HG03159 (cell line): ENCODE measurements around the gene RAP2B.
"Not testable (repeated sequence)": the region's sequence is repeated elsewhere in the genome, so short reads cannot be mapped to it uniquely, and the experiment has no call there.

Experiments
- ATAC-seq: cut with Tn5 transposase; IDR thresholded peaks from one replicate; pipeline ENCODE4 v1.9.1; 2021; ENCODE audit warnings: mild to moderate bottlenecking, moderate library complexity; ENCODE audit not compliant: unreplicated experiment

The RAP2B gene

DNA sequence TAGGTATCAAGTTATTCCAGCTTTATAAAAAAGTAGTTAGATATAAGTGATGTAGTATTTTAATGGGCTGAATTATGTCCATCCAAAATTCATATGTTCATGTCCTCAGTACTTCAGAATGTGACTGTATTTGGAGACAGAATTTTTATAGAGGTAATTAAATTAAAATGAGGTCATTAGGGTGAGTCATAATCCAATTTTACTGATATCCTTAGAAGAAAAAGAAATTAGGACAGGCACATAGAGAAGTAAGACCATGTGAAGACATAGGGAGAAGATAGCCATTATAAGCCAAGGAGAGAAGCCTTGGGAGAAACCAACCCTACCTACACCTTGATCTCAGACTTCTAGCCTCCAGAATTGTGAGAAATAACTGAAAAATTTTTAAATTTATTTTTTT, 30.3 kb downstream of the RAP2B start:
- no peak for ATAC-seq

DNA sequence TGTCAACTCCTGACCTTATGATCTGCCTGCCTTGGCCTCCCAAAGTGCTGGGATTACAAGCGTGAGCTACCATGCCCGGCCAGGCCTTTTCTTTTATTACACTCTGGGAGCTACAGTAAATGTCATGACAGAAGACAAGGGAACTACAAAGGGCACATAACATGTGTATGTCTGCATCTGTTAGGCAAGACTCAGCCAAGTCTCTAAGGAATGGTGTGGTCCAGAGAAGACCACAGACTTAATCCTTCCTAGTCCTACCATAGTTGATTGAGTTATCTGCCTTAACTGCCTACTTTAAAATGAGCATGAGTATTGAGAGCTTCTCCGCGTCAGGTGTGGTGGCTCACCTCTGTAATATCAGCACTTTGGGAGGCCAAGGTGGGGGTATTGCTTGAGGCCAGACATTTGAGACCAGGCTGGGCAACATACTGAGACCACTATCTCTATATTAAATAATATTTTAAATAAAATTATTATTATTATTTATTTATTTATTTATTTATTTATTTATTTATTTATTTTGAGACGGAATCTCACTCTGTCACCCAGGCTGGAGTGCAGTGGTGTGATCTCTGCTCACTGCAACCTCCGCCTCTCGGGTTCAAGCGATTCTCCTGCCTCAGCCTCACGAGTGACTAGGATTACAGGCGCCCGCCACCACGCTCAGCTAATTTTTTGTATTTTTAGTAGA, 31.9 kb downstream of the RAP2B start:
- ATAC-seq: not testable (repeated sequence)

DNA sequence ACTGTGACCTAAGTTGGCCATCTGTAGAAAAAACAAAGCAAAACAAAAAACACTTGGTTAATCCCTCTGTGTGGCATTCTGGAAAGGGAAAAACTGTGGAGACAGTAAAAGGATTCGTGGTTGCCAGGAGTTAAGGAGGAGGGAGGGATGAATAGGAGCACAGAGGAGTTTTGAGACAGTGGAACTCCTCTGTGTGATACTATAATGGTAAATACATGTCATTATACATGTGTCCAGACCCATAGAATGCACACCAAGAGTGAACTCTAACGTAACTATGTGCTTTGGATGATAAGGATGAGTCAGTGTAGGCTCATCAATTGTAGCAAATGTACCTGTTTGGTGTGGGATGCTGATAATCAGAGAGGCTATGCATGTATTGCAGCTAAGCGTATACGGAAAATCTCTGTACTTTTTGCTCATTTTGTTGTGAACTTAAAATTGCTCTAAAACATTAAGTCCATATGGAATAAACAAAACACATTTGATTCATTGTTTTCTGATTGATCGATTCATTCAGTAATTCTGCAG, 33.4 kb downstream of the RAP2B start:
- ATAC-seq: no peak

DNA sequence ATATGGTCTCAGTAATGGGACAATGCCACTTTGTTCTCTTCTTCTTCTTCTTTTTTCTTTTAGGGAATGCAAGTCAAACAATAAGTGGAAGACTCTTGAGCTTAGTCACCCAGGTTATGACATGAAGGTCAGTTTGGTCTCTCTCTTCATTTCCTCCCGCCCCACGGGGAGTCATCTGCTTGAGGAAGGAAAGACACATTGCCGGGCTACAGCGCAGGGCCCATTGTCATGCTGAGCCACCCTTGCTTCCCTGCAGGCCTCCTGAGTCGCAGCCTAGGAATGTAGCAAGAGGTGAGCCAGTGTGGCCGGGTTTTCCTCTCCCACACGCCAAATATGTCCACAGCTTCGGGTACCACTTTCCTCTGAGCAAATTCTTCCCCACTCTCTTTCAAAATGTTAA, 47.6 kb downstream of the RAP2B start:
- no peak for ATAC-seq

DNA sequence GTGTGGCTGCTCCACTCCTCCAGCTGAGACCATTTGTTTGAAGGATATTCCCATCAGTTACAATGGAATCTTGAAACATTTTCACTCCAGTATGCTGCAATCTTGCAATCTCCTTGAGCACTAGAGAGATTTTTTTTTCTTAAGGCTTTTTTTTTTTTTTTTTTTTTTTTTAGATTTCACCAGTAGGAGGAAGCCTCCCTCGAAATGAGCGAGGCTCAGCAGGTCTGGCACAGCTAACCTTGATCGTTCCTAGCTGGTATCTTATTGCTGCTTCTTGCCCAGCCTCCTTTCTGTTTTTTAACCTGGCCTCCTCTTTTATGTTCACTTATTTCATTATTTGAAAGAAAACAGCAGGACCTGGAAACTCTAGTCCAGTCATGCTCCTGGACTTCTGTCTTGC, 48.1 kb downstream of the RAP2B start:
- no peak for ATAC-seq

DNA sequence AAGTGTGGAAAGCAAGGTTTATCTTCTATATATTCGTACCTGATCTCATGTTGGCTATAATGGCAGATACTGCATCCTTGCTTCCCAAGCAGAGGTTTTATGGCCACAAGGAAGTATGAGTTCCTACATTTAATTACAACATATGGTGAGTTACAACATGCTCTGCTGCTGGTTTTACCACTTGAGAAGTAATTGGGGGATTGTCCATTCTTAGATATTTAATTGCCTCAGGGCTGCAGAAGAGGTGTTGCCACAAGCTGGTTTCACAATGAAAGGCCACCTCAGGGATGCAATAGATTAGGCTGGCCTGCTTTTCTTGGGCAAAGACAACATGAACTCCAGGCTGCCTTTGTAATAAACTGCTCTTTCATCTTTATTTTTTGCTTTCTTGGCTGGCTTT, 48.6 kb downstream of the RAP2B start:
- no peak for ATAC-seq

DNA sequence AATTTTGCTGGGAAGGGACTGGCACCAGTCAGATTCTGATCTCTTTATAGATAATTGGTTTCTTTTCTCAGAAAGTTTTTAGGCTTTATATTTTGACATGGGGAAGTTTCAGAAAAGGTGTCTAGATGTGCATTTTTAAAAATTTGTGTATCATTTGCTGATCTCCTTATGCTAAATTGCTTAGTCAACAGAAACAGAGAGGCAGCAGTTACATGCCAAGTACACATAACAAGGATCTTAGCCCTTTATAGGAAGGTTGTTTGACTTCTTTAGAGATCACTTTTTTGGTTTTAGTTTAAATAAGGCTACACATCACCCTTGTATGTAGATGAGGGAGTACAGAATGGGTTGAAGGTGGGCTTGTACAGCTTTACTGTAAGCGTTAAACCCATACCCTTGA, 53.5 kb downstream of the RAP2B start:
- ATAC-seq: no peak

DNA sequence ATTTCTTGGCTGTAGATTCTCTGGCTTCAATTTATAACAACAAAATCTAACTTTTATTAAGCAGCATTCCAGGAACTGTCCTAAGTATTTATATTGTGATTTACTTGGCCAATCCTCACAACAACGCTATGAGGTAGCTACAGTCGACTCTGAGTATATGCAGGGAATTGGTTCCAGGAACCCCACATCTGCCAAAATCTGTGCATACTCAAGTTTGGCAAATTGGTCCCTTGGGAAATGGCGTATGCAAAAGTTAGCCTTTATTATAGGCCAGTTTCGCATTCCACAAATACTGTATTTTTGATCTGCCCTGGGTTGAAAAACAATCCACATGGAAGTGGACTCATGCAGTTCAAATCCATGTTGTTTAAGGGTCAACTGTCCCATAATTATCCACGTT, 53.9 kb downstream of the RAP2B start:
- ATAC-seq: no peak

DNA sequence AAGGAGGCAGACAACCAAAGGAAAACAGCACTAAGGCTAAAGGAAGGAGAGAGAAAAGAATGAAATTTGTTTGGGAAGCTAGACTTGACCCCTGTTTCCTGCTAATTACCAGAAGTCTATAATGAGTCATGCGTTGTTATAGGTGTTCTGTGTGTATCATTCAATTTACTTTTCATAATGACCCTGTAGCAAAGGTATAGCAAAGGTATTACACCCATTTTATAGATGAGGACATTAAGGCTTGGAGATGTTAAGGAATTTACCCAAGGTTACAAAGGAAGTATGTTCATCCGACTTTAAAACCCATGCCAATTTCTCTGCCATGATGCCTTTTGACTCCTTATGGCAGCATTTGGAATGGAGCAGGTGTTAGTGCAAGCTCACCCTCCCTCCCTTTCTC, 54.9 kb downstream of the RAP2B start:
- no peak for ATAC-seq

DNA sequence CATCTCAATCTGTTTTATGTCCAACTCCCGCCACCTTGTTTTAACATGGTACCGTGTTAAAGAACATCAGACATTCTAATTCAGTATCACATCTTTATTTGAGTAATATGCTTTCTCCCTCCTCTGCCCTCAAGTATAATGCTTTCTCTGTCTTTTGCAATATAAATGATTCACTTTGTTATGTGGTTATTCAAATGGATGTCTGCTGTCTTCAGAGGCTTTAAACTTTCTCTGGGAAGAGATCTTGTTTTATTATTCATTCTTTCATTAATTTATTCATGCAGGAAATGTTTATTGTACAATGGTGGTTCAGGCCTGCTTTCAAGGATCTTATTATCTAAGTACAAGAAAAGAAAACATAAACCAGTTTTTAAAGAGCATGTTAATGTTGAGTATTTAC, 57.1 kb downstream of the RAP2B start:
- no peak for ATAC-seq
